T-helper 17 cell (primary cell): ENCODE results near the gene FBXL4. TPM values are rescaled to one million over a fixed set of nuclear protein-coding genes. Genes with fewer than 3 reads are reported as not detected.
A peak's percentile ranks its signal among the peaks of the same experiment; 100 is the strongest.

Experiments
- ATAC-seq: fragments of 150-1000 bp; cut with Tn5 transposase; 2 replicates; pipeline ENCODE4 v1.10.0; 2021; ENCODE audit warnings: mild to moderate bottlenecking, moderate library complexity
- DNase-seq, 3 donors: peaks; one replicate each; pipeline versions ENCODE4 v3.0.0 to v3.0.0-alpha.2; 2020 to 2021
- H3K9me3 ChIP-seq: one replicate; pipeline ENCODE4 v1.7.0; 2013; ENCODE audit warnings: low read length, mild to moderate bottlenecking; ENCODE audit not compliant: control insufficient read depth, poor library complexity, severe bottlenecking
- H3K27ac Mint-ChIP-seq: one replicate; pipeline ENCODE4 v1.8.0; 2022; ENCODE audit warnings: mild to moderate bottlenecking, moderate library complexity, mixed read lengths
- H3K27me3 Mint-ChIP-seq: one replicate; pipeline ENCODE4 v1.8.0; 2022; ENCODE audit warnings: mixed read lengths
- H3K36me3 Mint-ChIP-seq: one replicate; pipeline ENCODE4 v1.8.0; 2022; ENCODE audit warnings: low read depth, mixed read lengths
- H3K4me1 Mint-ChIP-seq: one replicate; pipeline ENCODE4 v1.8.0; 2022; ENCODE audit warnings: mild to moderate bottlenecking, mixed read lengths
- H3K4me3 Mint-ChIP-seq: one replicate; pipeline ENCODE4 v1.8.0; 2022; ENCODE audit warnings: mild to moderate bottlenecking, moderate library complexity, mixed read lengths
- total RNA-seq, 4 donors: library from RNA in 2 of 4; stranded (reverse) in 2 of 4; gene quantifications; one replicate each; pipeline ENCODE4 v1.2.3 and lab custom pipeline; 2022 to 2026

FBXL4 gene
- total RNA-seq, 2 donors from 2014 or later, result 9.8 to 10.4 TPM

DNA sequence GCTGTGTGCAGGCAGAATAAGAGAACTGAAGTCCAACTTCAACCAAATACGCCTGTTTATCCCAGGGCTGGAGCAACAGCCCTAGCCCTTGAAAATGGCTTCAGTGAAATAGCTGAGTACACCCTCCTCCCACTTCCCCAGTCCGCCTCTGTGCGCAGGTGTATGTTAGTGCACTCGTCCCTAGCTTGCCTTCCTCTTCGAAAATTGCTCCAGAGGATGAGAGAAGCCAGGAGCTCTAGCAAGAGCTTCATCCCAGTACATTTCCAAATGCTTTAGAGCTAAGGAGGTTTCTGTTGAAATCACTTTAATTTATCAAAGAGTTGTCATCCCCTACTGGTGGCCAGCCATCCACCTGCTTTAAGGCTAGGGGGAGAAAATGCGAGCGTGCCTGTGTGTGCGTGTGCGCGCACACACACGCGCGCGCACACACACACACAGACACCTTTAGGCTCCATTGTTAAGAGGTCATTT, 118.8 kb downstream of the FBXL4 start:
- no peak for ATAC-seq
- Mint-ChIP-seq H3K36me3 (peaks cover 5% of the 10 kb centered on the region), H3K27me3 (peaks cover 95% of the 10 kb centered on the region), H3K4me3 (no peak overlapping the region), H3K27ac (no peak overlapping the region), H3K4me1 (peaks cover 39% of the 10 kb centered on the region)
- no peak for DNase-seq
- no peaks in the 10 kb centered on the region for H3K9me3 ChIP-seq

DNA sequence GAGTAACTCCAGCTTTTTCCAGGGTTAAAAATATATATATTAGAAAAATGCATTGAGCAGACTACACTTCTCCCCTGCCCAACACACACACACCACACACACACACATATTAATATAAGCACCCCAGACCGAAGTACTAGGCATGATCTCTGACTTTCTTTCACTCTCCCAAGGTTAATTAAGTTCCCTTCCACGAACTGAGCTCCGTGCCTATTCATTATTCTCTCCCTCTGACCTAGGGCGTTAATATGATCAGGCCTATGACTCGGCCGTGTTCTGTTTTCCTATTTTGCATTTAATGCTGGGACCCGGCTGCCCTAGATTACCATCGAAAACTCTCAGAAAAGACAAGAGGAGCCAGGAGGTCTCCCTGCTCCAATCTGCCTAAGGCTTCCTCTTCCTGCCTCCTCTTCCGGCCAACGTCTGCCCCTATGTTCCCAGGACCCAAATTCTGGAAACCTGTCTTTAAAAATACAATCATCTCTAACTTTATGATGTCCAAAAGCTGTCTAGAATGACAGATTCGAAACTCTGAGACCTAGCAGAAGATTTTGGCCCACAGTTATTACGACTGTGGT, 119.4 kb downstream of the FBXL4 start:
- DNase-seq (no peak), ATAC-seq (no peak)
- H3K27me3 Mint-ChIP-seq, result peaks cover 95% of the 10 kb centered on the region
- no peak overlapping the region for H3K4me3 Mint-ChIP-seq
- H3K36me3 Mint-ChIP-seq, result peaks cover 7% of the 10 kb centered on the region
- H3K4me1 Mint-ChIP-seq, result peaks cover 38% of the 10 kb centered on the region
- H3K9me3 ChIP-seq, result no peaks in the 10 kb centered on the region
- H3K27ac Mint-ChIP-seq, result no peak overlapping the region

DNA sequence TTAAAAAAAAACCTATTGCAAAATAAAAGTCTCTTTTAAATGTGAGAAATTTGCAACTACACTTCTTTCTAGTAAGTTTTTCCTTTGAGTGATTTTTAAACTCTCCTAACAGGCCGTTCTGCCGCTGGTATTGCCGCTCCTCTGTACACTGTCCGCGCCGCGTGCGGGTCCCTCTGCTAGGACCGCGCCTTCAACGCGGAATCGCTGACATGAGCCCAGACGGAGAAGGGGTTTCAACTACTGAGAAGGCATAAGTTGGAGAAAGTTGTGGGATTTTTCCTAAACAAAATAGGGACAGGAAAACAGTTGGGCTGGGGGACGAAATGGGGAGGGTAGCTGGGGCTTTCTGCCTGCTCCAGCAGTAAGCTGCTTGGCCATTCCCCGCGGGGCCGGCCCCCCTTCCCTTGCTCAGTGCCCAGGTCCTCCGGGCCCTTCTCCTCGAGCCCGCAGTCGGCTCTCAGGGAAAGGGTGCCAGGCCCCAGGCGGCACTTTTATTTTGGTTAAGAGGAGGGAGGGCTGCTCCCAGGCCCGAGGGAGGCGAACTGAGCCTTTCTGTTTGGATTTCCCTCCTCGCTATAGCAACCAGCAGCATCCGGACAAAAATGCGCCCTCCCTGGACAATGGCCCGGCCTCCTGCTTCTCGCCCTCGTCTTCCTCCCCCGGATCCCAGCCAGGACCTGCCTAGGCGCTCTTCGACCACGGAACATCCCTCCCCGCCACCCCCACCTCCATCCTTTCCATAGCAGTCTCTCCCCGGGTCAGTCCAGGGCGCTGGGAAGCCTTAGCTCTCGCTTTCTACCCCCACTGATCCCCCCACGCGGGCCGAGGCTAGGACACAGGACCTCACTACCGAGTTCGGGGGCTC, 120.2 kb downstream of the FBXL4 start:
- H3K27me3 Mint-ChIP-seq, result peaks cover 89% of the 10 kb centered on the region
- ATAC-seq (no peak), DNase-seq (no peak)
- H3K4me1 Mint-ChIP-seq, result peaks cover 30% of the 10 kb centered on the region
- peaks cover 5% of the 10 kb centered on the region for H3K36me3 Mint-ChIP-seq
- H3K27ac Mint-ChIP-seq, result no peak overlapping the region
- H3K9me3 ChIP-seq, result no peaks in the 10 kb centered on the region
- no peak overlapping the region for H3K4me3 Mint-ChIP-seq

DNA sequence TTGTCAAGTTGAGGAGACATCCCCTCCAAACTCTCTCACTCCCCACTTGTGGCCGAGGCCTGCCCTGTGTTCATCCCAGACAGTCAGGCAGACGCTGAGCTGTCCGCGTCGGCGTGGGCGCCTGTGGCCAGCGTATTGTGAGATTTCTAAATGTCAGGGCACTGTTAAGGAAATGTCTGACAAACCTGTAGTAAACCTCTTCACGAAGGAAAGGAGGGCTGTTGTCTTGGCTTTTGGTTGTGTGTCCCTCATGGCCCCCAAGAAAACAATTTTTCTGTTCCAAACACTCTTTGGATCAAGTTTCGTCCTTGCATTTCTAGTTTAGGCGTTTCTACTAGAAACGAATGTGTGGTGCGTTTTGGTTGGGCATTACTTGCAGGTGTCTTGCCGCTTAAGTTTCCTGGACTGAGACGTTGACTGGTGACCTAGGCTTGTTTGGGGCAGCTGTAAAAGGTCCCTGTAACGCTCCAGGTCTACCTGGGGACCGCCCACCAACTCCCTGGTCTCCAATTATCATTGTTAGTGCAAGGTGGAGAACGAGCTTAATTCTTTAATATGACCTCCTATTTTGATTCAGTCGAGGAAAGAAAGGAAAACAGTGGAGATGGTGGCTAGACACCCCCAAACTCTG, 122.0 kb downstream of the FBXL4 start:
- Mint-ChIP-seq H3K4me3 (peak overlapping the region; percentile 47), H3K27me3 (peaks cover 94% of the 10 kb centered on the region), H3K4me1 (peaks cover 21% of the 10 kb centered on the region), H3K36me3 (peaks cover 5% of the 10 kb centered on the region), H3K27ac (no peak overlapping the region)
- no peak for ATAC-seq
- DNase-seq, result no peak
- no peaks in the 10 kb centered on the region for H3K9me3 ChIP-seq

DNA sequence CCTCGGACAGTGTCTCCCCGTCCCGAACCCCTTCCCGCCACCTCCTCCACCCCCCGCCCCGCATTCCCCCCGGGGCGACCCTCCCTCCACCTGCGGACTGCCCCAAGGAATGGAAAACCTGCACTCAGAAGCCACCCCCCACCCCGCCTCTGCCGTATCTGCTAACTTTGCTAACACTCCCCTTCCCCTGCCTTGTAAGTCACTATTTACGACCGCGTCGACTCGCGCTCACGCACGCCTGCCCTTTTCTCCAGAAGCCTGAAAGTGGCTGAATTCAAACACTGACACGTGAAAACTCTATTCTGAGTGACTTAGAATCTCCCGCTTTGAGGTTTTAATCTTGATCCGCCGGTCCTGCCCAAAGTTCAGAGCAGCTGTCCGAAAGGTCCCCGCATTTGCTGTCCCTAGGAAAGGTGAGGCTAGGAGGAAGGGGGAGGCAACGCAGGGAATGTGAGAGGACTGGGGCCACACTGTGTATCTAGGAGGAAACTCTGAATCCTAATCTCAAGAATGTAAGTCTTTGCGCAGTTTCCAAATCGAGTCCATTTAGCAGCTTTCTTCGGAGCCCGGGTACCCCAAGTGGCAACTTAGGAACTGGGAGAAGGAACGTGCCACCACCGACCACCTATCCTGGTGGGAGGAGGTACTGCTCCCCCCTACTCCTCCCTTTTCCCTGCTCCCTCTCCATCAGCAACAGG, 122.7 kb downstream of the FBXL4 start:
- peak overlapping the region; percentile 47 for H3K4me3 Mint-ChIP-seq
- no peak overlapping the region for H3K27ac Mint-ChIP-seq
- no peaks in the 10 kb centered on the region for H3K9me3 ChIP-seq
- DNase-seq, result no peak
- peaks cover 90% of the 10 kb centered on the region for H3K27me3 Mint-ChIP-seq
- H3K36me3 Mint-ChIP-seq, result peaks cover 5% of the 10 kb centered on the region
- peaks cover 20% of the 10 kb centered on the region for H3K4me1 Mint-ChIP-seq
- no peak for ATAC-seq

DNA sequence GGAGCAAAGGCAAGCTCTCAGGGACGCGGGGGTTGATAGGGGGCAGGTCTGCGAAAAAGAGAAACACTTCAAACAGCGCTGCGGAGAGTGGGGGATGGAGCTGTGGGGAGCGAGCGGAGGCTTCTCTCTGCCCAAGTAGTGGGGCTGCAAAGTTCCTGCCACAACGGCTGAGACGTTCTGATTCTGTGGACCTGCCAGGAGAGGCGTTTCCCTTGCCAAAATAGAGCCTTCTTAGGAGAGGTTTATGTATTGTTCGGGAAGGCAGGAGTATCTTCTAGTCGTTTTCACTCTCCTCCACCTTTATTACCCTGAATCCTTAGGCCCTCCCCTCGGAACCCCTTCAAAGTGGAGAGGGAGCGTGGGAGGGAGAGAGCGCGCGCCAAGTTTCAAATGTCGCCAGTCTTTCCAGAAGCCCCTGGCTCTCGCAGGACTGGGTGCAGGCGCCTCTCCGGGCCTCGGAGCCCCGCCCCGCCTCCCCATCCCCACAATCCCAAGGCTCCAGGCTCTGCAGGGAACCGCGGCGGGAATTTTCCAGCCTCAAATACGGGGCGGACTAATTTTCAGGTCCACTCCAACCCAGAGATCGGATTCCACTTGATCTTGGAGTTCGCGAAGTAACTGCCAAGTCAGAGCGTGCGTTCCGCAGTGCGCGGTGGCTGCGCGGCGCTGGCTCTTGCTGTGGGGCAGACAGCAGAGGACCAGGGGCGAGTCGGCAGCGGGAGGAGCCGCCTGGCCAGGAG, 123.4 kb downstream of the FBXL4 start:
- no peak for ATAC-seq

DNA sequence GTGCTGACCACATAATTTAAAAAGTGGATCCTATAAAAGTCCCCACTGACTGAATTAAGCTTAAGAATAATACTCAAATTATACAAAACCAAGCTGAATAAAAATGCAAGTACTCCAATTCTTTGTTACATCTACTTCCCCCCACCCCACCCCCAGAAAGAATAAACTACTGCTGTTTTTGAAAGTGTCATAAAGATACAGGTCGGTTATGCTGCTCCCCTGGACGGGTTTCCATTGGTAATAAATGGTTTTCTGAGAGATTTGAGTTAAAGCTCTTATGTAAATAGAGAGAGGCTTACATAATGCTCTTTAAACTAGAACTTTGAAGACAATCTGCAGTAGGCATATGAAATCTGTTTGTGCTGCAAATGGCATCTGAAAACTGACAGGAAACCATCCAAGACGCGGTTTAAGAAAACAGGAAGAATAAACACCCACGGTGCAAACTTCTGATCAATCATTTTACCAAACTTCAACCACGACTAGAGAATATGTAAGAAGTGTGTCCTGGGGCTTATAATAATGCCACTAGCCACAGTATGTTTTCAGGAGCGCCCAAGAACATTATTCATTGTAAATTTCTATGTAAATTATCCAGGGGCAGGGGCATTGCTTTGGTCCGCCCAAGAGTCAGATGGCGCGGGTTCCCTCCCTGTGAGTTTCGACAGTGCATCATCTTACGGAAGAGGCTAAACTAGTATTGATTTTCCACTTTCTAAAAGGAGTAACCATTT, 124.2 kb downstream of the FBXL4 start:
- Mint-ChIP-seq H3K27ac (no peak overlapping the region), H3K4me3 (peak overlapping the region; percentile 51), H3K27me3 (peaks cover 89% of the 10 kb centered on the region), H3K36me3 (peaks cover 5% of the 10 kb centered on the region), H3K4me1 (peaks cover 17% of the 10 kb centered on the region)
- DNase-seq, result no peak
- H3K9me3 ChIP-seq, result no peaks in the 10 kb centered on the region
- no peak for ATAC-seq

More for the DNA sequence above, 123.4 kb downstream of the FBXL4 start:
- Mint-ChIP-seq H3K4me3 (peak overlapping the region; percentile 51), H3K36me3 (peaks cover 5% of the 10 kb centered on the region), H3K27ac (no peak overlapping the region), H3K27me3 (peaks cover 89% of the 10 kb centered on the region), H3K4me1 (peaks cover 20% of the 10 kb centered on the region)
- H3K9me3 ChIP-seq, result no peaks in the 10 kb centered on the region
- no peak for DNase-seq

DNA sequence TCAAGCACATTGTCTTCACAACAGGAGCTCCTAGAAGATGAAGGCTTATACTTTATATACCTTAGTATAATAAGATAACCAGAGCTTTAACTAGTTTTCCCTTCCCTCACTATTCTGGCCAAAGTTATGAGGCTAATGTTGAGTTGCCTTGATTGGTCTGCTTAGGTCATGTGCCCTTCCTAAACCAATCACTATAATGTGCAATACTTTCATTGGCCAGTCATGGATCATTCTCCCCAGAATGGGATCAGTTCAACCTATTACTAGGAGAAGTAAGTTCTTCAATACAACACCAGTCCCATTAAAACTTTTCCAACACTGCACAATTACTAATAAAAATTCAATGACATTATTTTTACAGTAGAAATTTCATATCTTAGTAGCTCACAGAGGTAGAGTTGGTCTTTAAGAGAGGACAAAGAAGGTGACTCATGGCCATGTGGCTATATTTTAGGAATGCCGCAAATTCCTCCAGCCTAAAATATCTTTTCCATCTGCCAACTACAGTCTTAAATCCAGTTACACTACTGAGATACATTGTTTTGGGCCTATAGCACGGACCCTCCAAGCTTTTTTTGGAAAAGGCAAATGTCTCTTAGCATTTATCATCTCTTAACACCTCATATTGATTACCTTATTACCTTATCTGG, 125.9 kb downstream of the FBXL4 start:
- H3K9me3 ChIP-seq, result no peaks in the 10 kb centered on the region
- no peak for ATAC-seq
- Mint-ChIP-seq H3K27ac (no peak overlapping the region), H3K27me3 (peaks cover 76% of the 10 kb centered on the region), H3K4me1 (peaks cover 13% of the 10 kb centered on the region), H3K4me3 (no peak overlapping the region), H3K36me3 (peaks cover 5% of the 10 kb centered on the region)
- DNase-seq, result no peak

Other genes starting within 250 kb of the FBXL4 start
- not detected for gene POU3F2, start 113.4 kb downstream of the FBXL4 start, total RNA-seq